ENCODE measurements around the gene ISCU.
"Not testable (repeated sequence)": the region's sequence is repeated elsewhere in the genome, so short reads cannot be mapped to it uniquely, and the experiment has no call there.

Gene ISCU

GRCh38 chr12:108583991-108584390 is 21.6 kb downstream of the ISCU start:
- Mint-ChIP-seq H3K4me1 (peaks cover 5% of the 10 kb centered on the region), H3K27ac (no peak overlapping the region), H3K4me3 (no peak overlapping the region), H3K27me3 (peaks cover 3% of the 10 kb centered on the region), H3K36me3 (no peaks in the 10 kb centered on the region), H3K9me3 (peaks cover 1% of the 10 kb centered on the region)
- DNase-seq (ENCODE audit: low spot score in 2 of 2) (no peak), ATAC-seq (ENCODE audit: low read depth) (no peak)

GRCh38 chr12:108584456-108585065 is 22.2 kb downstream of the ISCU start:
- Mint-ChIP-seq H3K27me3 (peaks cover 3% of the 10 kb centered on the region), H3K27ac (no peak overlapping the region), H3K36me3 (no peaks in the 10 kb centered on the region), H3K9me3 (no peaks in the 10 kb centered on the region), H3K4me3 (no peak overlapping the region), H3K4me1 (peaks cover 1% of the 10 kb centered on the region)
- DNase-seq (ENCODE audit: low spot score in 2 of 2) (no peak), ATAC-seq (ENCODE audit: low read depth) (no peak)

- Mint-ChIP-seq H3K9me3 (no peaks in the 10 kb centered on the region), H3K4me1 (no peaks in the 10 kb centered on the region), H3K27ac (no peak overlapping the region), H3K4me3 (no peak overlapping the region), H3K27me3 (peaks cover 3% of the 10 kb centered on the region), H3K36me3 (no peaks in the 10 kb centered on the region)
- no peak for DNase-seq (ENCODE audit: low spot score in 2 of 2)
- ATAC-seq (ENCODE audit: low read depth): no peak
Observed at GRCh38 chr12:108585864-108586263, 23.5 kb downstream of the ISCU start.

- Mint-ChIP-seq H3K4me1 (no peaks in the 10 kb centered on the region), H3K9me3 (no peaks in the 10 kb centered on the region), H3K4me3 (no peak overlapping the region), H3K27ac (no peak overlapping the region), H3K36me3 (no peaks in the 10 kb centered on the region), H3K27me3 (peaks cover 3% of the 10 kb centered on the region)
- no peak for DNase-seq (ENCODE audit: low spot score in 2 of 2)
- ATAC-seq (ENCODE audit: low read depth): no peak
Observed at GRCh38 chr12:108586306-108586705, 23.9 kb downstream of the ISCU start.

GRCh38 chr12:108587826-108588225 is 25.4 kb downstream of the ISCU start:
- ATAC-seq (ENCODE audit: low read depth): no peak
- Mint-ChIP-seq H3K4me1 (no peaks in the 10 kb centered on the region), H3K9me3 (no peaks in the 10 kb centered on the region), H3K4me3 (no peak overlapping the region), H3K27me3 (peaks cover 3% of the 10 kb centered on the region), H3K27ac (no peak overlapping the region), H3K36me3 (no peaks in the 10 kb centered on the region)
- DNase-seq (ENCODE audit: low spot score in 2 of 2): no peak

- no peaks in the 10 kb centered on the region for H3K9me3 Mint-ChIP-seq
- ATAC-seq (ENCODE audit: low read depth) (no peak), DNase-seq (ENCODE audit: low spot score in 2 of 2) (no peak)
- no peak overlapping the region for H3K4me3 Mint-ChIP-seq
- H3K27me3 Mint-ChIP-seq: peaks cover 3% of the 10 kb centered on the region
- no peak overlapping the region for H3K27ac Mint-ChIP-seq
- no peaks in the 10 kb centered on the region for H3K4me1 Mint-ChIP-seq
- H3K36me3 Mint-ChIP-seq: no peaks in the 10 kb centered on the region
Observed at GRCh38 chr12:108589028-108589839, 26.8 kb downstream of the ISCU start.

GRCh38 chr12:108589840-108590229 is 27.4 kb downstream of the ISCU start:
- H3K27ac Mint-ChIP-seq: no peak overlapping the region

GRCh38 chr12:108590463-108590862 is 28.1 kb downstream of the ISCU start:
- not testable (repeated sequence) for H3K27ac Mint-ChIP-seq; ATAC-seq (ENCODE audit: low read depth); H3K36me3 Mint-ChIP-seq; H3K4me3 Mint-ChIP-seq; H3K4me1 Mint-ChIP-seq; DNase-seq (ENCODE audit: low spot score in 2 of 2); H3K27me3 Mint-ChIP-seq; H3K9me3 Mint-ChIP-seq

More at GRCh38 chr12:108589840-108590229, 27.4 kb downstream of the ISCU start:
- no peaks in the 10 kb centered on the region for H3K4me1 Mint-ChIP-seq
- DNase-seq (ENCODE audit: low spot score in 2 of 2) (no peak), ATAC-seq (ENCODE audit: low read depth) (no peak)
- H3K4me3 Mint-ChIP-seq: no peak overlapping the region
- no peaks in the 10 kb centered on the region for H3K36me3 Mint-ChIP-seq
- no peaks in the 10 kb centered on the region for H3K9me3 Mint-ChIP-seq
- H3K27me3 Mint-ChIP-seq: peaks cover under 1% of the 10 kb centered on the region

GRCh38 chr12:108591267-108591980 is 29.0 kb downstream of the ISCU start:
- ATAC-seq (ENCODE audit: low read depth) (no peak), DNase-seq (ENCODE audit: low spot score in 2 of 2) (no peak)
- Mint-ChIP-seq H3K9me3 (no peaks in the 10 kb centered on the region), H3K36me3 (no peaks in the 10 kb centered on the region), H3K27me3 (no peaks in the 10 kb centered on the region), H3K27ac (no peak overlapping the region), H3K4me1 (no peaks in the 10 kb centered on the region), H3K4me3 (no peak overlapping the region)

- Mint-ChIP-seq H3K36me3 (no peaks in the 10 kb centered on the region), H3K4me3 (no peak overlapping the region), H3K27ac (no peak overlapping the region), H3K9me3 (no peaks in the 10 kb centered on the region), H3K4me1 (peaks cover under 1% of the 10 kb centered on the region), H3K27me3 (peaks cover under 1% of the 10 kb centered on the region)
- DNase-seq (ENCODE audit: low spot score in 2 of 2) (no peak), ATAC-seq (ENCODE audit: low read depth) (no peak)
Observed at GRCh38 chr12:108592033-108592909, 29.9 kb downstream of the ISCU start.

- no peaks in the 10 kb centered on the region for H3K9me3 Mint-ChIP-seq
- H3K36me3 Mint-ChIP-seq: no peaks in the 10 kb centered on the region
- no peak for DNase-seq (ENCODE audit: low spot score in 2 of 2)
- ATAC-seq (ENCODE audit: low read depth): no peak
- no peak overlapping the region for H3K4me3 Mint-ChIP-seq
- H3K27me3 Mint-ChIP-seq: peaks cover 3% of the 10 kb centered on the region
- H3K4me1 Mint-ChIP-seq: peaks cover 5% of the 10 kb centered on the region
- no peak overlapping the region for H3K27ac Mint-ChIP-seq
Observed at GRCh38 chr12:108594323-108594903, 32.0 kb downstream of the ISCU start.

GRCh38 chr12:108594960-108595710 is 32.7 kb downstream of the ISCU start:
- Mint-ChIP-seq H3K27ac (no peak overlapping the region), H3K36me3 (no peaks in the 10 kb centered on the region), H3K9me3 (no peaks in the 10 kb centered on the region), H3K27me3 (peaks cover 3% of the 10 kb centered on the region), H3K4me3 (no peak overlapping the region), H3K4me1 (peaks cover 5% of the 10 kb centered on the region)
- DNase-seq (ENCODE audit: low spot score in 2 of 2) (no peak), ATAC-seq (ENCODE audit: low read depth) (no peak)

All from memory B cell (primary cell).